ENCODE results near the gene ONECUT3. TPM values are rescaled to one million over a fixed set of nuclear protein-coding genes. Genes with fewer than 3 reads are reported as not detected.

Gene ONECUT3
- total RNA-seq, 1 experiment from 2014 or later = not detected

DNA sequence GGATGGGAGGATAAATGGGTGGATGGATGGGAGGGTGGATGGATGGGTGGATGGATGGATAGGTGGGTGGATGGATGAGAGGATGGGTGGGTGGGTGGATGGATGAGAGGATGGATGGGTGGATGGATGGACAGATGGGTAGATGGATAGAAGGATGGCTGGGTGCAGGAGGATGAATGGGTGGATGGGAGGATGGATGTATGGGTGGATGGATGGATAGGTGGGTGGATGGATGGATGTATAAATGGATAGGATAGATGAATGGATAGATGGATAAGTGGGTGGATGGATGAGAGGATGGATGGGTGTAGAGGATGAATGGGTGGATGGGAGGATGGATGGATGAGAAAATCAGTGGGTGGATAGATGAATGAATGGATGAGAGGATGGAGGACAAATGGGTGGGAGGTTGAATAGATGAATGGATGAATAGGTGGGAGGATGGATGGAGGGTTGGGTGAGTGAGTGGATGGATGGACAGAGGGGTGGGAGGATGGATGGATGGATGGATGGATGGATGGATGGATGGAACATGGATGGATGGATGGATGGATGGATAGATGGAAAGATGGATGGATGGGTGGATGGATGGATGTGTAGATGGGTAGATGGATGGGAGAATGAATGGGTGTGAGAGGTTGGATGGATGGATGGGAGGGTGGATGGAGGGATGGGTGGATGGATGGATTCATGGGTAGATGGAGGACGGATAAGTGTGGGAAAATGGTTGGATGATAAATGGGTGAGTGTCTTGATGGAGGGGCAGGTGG is 35.9 kb upstream of the ONECUT3 start:
- no peaks in the 10 kb centered on the region for H3K9me3 ChIP-seq (ENCODE audit: insufficient read depth, low read depth)
- H3K36me3 ChIP-seq (ENCODE audit: low read depth) = no peaks in the 10 kb centered on the region
- H3K27ac ChIP-seq = no peak overlapping the region
- TF ChIP-seq, protein P1, sequence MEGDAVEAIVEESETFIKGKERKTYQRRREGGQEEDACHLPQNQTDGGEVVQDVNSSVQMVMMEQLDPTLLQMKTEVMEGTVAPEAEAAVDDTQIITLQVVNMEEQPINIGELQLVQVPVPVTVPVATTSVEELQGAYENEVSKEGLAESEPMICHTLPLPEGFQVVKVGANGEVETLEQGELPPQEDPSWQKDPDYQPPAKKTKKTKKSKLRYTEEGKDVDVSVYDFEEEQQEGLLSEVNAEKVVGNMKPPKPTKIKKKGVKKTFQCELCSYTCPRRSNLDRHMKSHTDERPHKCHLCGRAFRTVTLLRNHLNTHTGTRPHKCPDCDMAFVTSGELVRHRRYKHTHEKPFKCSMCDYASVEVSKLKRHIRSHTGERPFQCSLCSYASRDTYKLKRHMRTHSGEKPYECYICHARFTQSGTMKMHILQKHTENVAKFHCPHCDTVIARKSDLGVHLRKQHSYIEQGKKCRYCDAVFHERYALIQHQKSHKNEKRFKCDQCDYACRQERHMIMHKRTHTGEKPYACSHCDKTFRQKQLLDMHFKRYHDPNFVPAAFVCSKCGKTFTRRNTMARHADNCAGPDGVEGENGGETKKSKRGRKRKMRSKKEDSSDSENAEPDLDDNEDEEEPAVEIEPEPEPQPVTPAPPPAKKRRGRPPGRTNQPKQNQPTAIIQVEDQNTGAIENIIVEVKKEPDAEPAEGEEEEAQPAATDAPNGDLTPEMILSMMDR (conservative IDR thresholded peaks at IDR 0.05) = no peak
- TF ChIP-seq EZH2 (IDR thresholded peaks at IDR 0.05; ENCODE audit: low read depth) = no peak
- intact Hi-C loops (cut with micrococcal nuclease; ENCODE audit: unreplicated experiment) = no loop called here
- H4K20me1 ChIP-seq (ENCODE audit: insufficient read depth) = no peaks in the 10 kb centered on the region
- ChIA-PET CTCF (no interaction called here), POLR2A (ENCODE audit: unreplicated experiment) (no interaction called here)
- H2AFZ ChIP-seq = no peak overlapping the region
- no peaks in the 10 kb centered on the region for H3K4me1 ChIP-seq (replicated peaks; ENCODE audit: insufficient read depth)
- no peaks in the 10 kb centered on the region for H3F3A ChIP-seq (ENCODE audit: insufficient read depth, low read depth)
- no peak overlapping the region for H3K4me2 ChIP-seq
- DNase-seq = no peak
- BruUV-seq (replicated peaks) = no TSS peak
- no peaks in the 10 kb centered on the region for H3K9me2 ChIP-seq (ENCODE audit: insufficient read depth)
- no peaks in the 10 kb centered on the region for H3K79me2 ChIP-seq (ENCODE audit: low read depth)
- peaks cover 22% of the 10 kb centered on the region for H3K27me3 ChIP-seq (ENCODE audit: insufficient read depth, low read depth)
- no peak overlapping the region for H3K4me3 ChIP-seq

DNA sequence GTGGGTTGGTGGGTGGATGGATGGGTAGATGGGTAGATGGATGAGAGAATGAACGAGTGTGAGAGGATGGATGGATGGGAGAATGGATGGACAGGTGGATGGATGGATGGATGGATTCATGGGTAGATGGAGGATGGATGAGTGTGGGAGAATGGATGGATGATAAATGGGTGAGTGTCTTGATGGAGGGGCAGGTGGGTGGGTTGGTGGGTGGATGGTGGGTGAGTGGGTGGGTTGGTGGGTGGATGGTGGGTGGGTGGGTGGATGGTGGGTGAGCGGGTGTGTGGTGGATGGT is 35.4 kb upstream of the ONECUT3 start:
- H3K36me3 ChIP-seq (ENCODE audit: low read depth) = no peaks in the 10 kb centered on the region
- no peaks in the 10 kb centered on the region for H3K9me2 ChIP-seq (ENCODE audit: insufficient read depth)
- H3K4me3 ChIP-seq = no peak overlapping the region
- no peaks in the 10 kb centered on the region for H3K79me2 ChIP-seq (ENCODE audit: low read depth)
- intact Hi-C loops (cut with micrococcal nuclease; ENCODE audit: unreplicated experiment) = no loop called here
- no peaks in the 10 kb centered on the region for H4K20me1 ChIP-seq (ENCODE audit: insufficient read depth)
- BruUV-seq (replicated peaks) = no TSS peak
- no peak overlapping the region for H3K27ac ChIP-seq
- no peak for DNase-seq
- CTCF ChIA-PET = interaction anchor here (0.6 kb wide), 1 partner anchor 1052 kb away, joined by 4 read pairs; no protein-coding TSS in a partner anchor
- H3K9me3 ChIP-seq (ENCODE audit: insufficient read depth, low read depth) = no peaks in the 10 kb centered on the region
- POLR2A ChIA-PET (ENCODE audit: unreplicated experiment) = no interaction called here
- H3K27me3 ChIP-seq (ENCODE audit: insufficient read depth, low read depth) = peaks cover 22% of the 10 kb centered on the region
- no peak overlapping the region for H3K4me2 ChIP-seq
- TF ChIP-seq, protein P1 (conservative IDR thresholded peaks at IDR 0.05) = no peak
- TF ChIP-seq EZH2 (IDR thresholded peaks at IDR 0.05; ENCODE audit: low read depth) = no peak
- no peaks in the 10 kb centered on the region for H3F3A ChIP-seq (ENCODE audit: insufficient read depth, low read depth)
- no peak overlapping the region for H2AFZ ChIP-seq
- H3K4me1 ChIP-seq (replicated peaks; ENCODE audit: insufficient read depth) = no peaks in the 10 kb centered on the region

DNA sequence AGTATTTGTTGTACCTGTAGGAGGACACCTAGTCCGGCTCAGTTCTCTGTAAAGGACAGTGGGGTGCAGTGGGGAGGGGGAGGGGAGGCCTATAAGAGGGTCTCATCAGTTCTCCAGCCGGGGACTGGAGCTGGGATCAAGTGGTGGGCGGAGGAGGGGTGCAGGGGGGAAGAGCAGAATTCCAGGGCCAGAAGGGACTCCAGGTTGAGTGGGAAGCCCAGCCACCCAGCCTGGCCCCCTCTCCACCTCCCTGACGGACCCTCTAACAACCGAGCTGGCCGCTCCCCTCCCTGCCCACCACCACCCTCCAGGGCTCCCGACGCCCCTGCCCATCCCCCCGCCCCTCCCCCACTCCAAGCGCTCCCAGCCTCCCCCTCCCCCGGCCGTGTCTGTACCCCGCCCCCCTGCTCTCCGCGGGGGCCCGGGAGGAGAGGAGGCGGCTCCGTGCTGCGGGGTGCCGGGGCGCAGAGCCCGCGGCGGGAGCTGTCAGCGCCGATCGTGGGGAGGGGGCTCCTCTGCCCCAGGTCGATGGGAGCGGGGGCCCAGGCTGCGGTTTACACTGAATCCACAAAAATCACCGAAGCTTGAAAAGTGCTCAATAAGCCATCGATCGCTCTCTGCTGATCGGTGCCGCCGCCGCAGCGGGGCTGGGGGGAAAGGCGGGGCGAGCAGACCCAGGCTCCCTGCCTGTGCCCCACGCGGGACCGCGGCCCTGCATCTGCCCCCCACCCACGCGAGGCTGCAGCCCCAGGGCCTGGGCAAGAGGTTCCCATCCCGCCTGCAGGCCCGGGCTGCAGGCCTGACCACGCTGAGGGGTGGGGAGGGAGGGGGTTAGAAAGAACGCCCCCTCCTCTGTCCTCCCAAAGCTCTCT is 34.6 kb upstream of the ONECUT3 start:
- H3K27me3 ChIP-seq (ENCODE audit: insufficient read depth, low read depth) = peaks cover 22% of the 10 kb centered on the region
- no peaks in the 10 kb centered on the region for H3K9me3 ChIP-seq (ENCODE audit: insufficient read depth, low read depth)
- no peaks in the 10 kb centered on the region for H3F3A ChIP-seq (ENCODE audit: insufficient read depth, low read depth)
- no peaks in the 10 kb centered on the region for H3K9me2 ChIP-seq (ENCODE audit: insufficient read depth)
- H3K4me1 ChIP-seq (replicated peaks; ENCODE audit: insufficient read depth) = no peaks in the 10 kb centered on the region
- POLR2A ChIA-PET (ENCODE audit: unreplicated experiment) = no interaction called here
- intact Hi-C loops (cut with micrococcal nuclease; ENCODE audit: unreplicated experiment) = no loop called here
- no peak overlapping the region for H3K4me3 ChIP-seq
- H3K36me3 ChIP-seq (ENCODE audit: low read depth) = no peaks in the 10 kb centered on the region
- H2AFZ ChIP-seq = no peak overlapping the region
- H3K79me2 ChIP-seq (ENCODE audit: low read depth) = no peaks in the 10 kb centered on the region
- TF ChIP-seq, protein P1 (conservative IDR thresholded peaks at IDR 0.05) = no peak
- no peak for TF ChIP-seq EZH2 (IDR thresholded peaks at IDR 0.05; ENCODE audit: low read depth)
- no peak for DNase-seq
- H3K4me2 ChIP-seq = no peak overlapping the region
- BruUV-seq (replicated peaks) = no TSS peak
- H3K27ac ChIP-seq = no peak overlapping the region
- CTCF ChIA-PET = interaction anchor here (0.6 kb wide), 1 partner anchor 1051 kb away, joined by 4 read pairs; no protein-coding TSS in a partner anchor
- no peaks in the 10 kb centered on the region for H4K20me1 ChIP-seq (ENCODE audit: insufficient read depth)

All from PC-9 (cell line).